ENCODE measurements around the gene CFAP119.
"Not testable (repeated sequence)": the region's sequence is repeated elsewhere in the genome, so short reads cannot be mapped to it uniquely, and the experiment has no call there.

CFAP119 gene

DNA sequence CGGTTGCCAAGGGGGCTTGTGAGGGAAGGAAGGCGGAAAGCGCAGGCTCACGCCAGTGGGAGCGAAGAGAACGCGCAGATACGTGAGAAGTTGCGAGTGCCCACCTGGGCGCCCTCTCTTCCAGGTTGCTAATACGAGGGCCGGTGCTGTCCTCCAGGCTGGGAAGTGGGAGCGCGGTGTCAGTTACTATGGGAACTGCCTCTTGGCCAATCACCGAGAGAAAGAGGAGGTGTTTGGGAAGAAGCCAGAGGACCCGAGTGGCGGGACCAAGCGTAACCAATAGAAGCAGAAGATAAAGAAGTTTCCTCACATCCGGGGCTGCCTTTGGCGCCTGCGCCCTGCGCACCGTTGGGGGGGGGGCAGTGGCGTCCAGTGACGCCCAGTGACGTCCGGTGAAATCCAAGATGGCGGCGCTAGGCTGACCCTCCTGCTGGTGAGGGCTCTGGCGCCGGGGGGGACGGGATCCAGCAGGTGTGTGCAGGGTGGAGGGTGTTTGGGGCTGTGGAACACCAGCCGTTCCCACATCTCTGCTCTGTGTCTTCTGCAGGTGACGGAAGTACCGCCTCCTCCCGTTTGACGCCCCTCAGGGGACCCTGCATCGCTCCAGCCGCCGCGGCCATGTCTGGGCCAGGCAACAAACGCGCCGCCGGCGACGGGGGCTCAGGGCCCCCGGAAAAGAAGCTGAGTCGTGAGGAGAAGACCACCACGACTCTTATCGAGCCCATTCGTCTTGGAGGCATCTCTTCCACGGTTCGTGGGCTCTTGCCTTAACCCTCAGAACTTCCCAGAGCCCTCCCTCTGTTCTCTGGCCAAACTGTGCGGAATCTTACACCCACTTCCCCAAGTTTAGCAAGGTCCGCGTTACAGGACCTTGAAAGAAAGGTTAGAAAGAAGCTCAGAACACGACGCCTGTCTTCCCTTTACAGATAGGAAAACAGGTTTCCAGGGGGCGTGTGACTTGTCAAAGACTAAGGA is at the start of gene CFAP119, which contains the start of gene RNF40:
CFAP119 (minus strand) TSS at position 135 of the 975 bp plus-strand sequence. CDS start 314 bp downstream, outside the sequence.
RNF40 (plus strand) TSS at position 395 of the 975 bp plus-strand sequence; CDS start at position 619, 224 bp downstream.
- H2AFZ ChIP-seq (ENCODE audit: low read depth, low read length) = peak within 1 kb of the TSS; percentile 32; the same call in 1 of the 2 replicates
- peaks cover 17% of the 10 kb centered on the region for H3K4me1 ChIP-seq (ENCODE audit: low read length)
- H4K20me1 ChIP-seq (ENCODE audit: insufficient read depth, low read length) = no peaks in the 10 kb centered on the region
- H3K27ac ChIP-seq (ENCODE audit: low read length) = peak within 1 kb of the TSS; percentile 50
- H3K4me2 ChIP-seq (ENCODE audit: low read length) = peak within 1 kb of the TSS; percentile 78
- peaks cover 20% of the 10 kb centered on the region for H3K79me2 ChIP-seq (ENCODE audit: low read length)
- peaks cover 41% of the 10 kb centered on the region for H3K36me3 ChIP-seq (replicated peaks; ENCODE audit: low read depth, low read length)
- no peaks in the 10 kb centered on the region for H3K27me3 ChIP-seq (ENCODE audit: low read depth, low read length)
- H3K9me3 ChIP-seq (ENCODE audit: insufficient read depth, low read length) = no peaks in the 10 kb centered on the region
- peak within 1 kb of the TSS; percentile 81 for H3K4me3 ChIP-seq (ENCODE audit: low read length)
- H3K9ac ChIP-seq (ENCODE audit: low read length) = peak within 1 kb of the TSS; percentile 73
- TF ChIP-seq, protein P1, sequence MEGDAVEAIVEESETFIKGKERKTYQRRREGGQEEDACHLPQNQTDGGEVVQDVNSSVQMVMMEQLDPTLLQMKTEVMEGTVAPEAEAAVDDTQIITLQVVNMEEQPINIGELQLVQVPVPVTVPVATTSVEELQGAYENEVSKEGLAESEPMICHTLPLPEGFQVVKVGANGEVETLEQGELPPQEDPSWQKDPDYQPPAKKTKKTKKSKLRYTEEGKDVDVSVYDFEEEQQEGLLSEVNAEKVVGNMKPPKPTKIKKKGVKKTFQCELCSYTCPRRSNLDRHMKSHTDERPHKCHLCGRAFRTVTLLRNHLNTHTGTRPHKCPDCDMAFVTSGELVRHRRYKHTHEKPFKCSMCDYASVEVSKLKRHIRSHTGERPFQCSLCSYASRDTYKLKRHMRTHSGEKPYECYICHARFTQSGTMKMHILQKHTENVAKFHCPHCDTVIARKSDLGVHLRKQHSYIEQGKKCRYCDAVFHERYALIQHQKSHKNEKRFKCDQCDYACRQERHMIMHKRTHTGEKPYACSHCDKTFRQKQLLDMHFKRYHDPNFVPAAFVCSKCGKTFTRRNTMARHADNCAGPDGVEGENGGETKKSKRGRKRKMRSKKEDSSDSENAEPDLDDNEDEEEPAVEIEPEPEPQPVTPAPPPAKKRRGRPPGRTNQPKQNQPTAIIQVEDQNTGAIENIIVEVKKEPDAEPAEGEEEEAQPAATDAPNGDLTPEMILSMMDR (IDR thresholded peaks at IDR 0.05; ENCODE audit: low read depth, low read length) = no peak
- TF ChIP-seq EZH2phosphoT487 (IDR thresholded peaks at IDR 0.05; ENCODE audit: low read depth) = no peak

DNA sequence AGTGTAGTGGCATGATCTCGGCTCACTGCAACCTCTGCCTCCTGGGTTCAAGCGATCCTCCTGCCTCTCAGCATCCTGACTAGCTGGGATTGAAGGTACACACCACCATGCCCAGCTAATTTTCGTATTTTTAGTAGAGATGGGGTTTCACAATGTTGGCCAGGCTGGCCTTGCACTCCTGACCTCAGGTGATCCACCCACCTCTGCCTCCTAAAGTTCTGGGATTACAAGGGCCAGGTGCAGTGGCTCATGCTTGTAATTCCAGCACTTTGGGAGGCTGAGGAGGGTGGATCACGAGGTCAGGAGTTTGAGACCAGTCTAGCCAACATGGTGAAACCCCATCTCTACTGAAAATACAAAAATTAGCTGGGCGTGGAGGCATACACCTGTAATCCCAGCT is 47.8 kb upstream of the CFAP119 start:
- H3K79me2 ChIP-seq (ENCODE audit: low read length) = not testable (repeated sequence)

DNA sequence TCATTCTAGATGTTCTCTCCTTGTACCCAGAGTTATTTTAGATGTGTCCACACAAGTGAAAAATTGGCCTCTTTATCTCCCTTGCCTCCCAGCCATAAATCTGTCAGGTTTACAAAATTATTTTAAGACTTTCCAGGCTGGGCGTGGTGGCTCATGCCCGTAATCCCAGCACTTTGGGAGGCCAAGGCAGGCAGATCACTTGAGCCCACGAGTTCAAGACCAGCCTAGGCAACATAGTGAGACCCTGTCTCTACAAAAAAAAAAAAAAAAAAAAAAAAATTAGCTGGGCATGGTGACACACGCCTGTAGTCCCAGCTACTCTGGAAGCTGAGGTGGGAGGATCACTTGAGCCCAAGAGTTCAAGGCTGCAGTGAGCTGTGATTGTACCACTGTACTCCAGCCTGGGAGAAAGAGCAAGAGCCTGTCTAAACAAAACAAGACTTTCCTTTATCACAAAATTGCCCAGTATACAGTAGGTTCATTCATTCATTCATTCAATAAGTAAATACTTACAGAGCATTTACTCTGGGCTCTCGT is 47.1 kb upstream of the CFAP119 start:
- not testable (repeated sequence) for H3K4me3 ChIP-seq (ENCODE audit: low read length); H3K4me2 ChIP-seq (ENCODE audit: low read length); H3K27ac ChIP-seq (ENCODE audit: low read length); H3K36me3 ChIP-seq (replicated peaks; ENCODE audit: low read depth, low read length); H3K9ac ChIP-seq (ENCODE audit: low read length); H3K9me3 ChIP-seq (ENCODE audit: insufficient read depth, low read length); H4K20me1 ChIP-seq (ENCODE audit: insufficient read depth, low read length); H3K27me3 ChIP-seq (ENCODE audit: low read depth, low read length); H3K4me1 ChIP-seq (ENCODE audit: low read length); H2AFZ ChIP-seq (ENCODE audit: low read depth, low read length); H3K79me2 ChIP-seq (ENCODE audit: low read length)

More for the DNA sequence above, 47.8 kb upstream of the CFAP119 start:
- not testable (repeated sequence) for H3K36me3 ChIP-seq (replicated peaks; ENCODE audit: low read depth, low read length); H2AFZ ChIP-seq (ENCODE audit: low read depth, low read length); H3K4me1 ChIP-seq (ENCODE audit: low read length); H3K4me3 ChIP-seq (ENCODE audit: low read length); H4K20me1 ChIP-seq (ENCODE audit: insufficient read depth, low read length); H3K9me3 ChIP-seq (ENCODE audit: insufficient read depth, low read length); H3K4me2 ChIP-seq (ENCODE audit: low read length); H3K9ac ChIP-seq (ENCODE audit: low read length); H3K27ac ChIP-seq (ENCODE audit: low read length); H3K27me3 ChIP-seq (ENCODE audit: low read depth, low read length)

DNA sequence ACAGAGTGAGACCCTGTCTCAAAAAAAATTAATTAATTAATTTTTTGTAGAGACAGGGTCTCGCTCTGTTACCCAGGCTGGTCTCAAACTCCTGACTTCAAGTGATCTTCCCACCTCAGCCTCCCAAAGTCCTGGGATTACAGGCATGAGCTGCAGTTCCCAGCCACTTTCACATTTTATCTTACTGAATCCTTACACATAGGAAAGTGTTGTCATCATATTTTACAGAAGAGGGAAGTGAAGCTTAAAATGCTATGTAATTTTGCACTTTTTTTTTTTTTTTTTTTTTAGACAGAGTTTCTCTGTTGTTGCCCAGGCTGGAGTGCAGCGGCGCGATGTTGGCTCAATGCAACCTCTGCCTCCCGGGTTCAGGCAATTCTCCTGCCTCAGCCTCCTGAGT is 46.3 kb upstream of the CFAP119 start:
- H3K36me3 ChIP-seq (replicated peaks; ENCODE audit: low read depth, low read length) = no peaks in the 10 kb centered on the region
- H2AFZ ChIP-seq (ENCODE audit: low read depth, low read length) = no peak overlapping the region
- H3K9ac ChIP-seq (ENCODE audit: low read length) = no peak overlapping the region
- no peak overlapping the region for H3K27ac ChIP-seq (ENCODE audit: low read length)
- TF ChIP-seq, protein P1 (IDR thresholded peaks at IDR 0.05; ENCODE audit: low read depth, low read length) = no peak
- TF ChIP-seq EZH2phosphoT487 (IDR thresholded peaks at IDR 0.05; ENCODE audit: low read depth) = no peak
- H3K4me3 ChIP-seq (ENCODE audit: low read length) = no peak overlapping the region
- H3K27me3 ChIP-seq (ENCODE audit: low read depth, low read length) = no peaks in the 10 kb centered on the region
- no peaks in the 10 kb centered on the region for H3K9me3 ChIP-seq (ENCODE audit: insufficient read depth, low read length)
- no peak overlapping the region for H3K4me2 ChIP-seq (ENCODE audit: low read length)
- no peaks in the 10 kb centered on the region for H3K79me2 ChIP-seq (ENCODE audit: low read length)
- H3K4me1 ChIP-seq (ENCODE audit: low read length) = no peaks in the 10 kb centered on the region
- no peaks in the 10 kb centered on the region for H4K20me1 ChIP-seq (ENCODE audit: insufficient read depth, low read length)
